ENCODE measurements around the gene RREB1. TPM values are rescaled to one million over a fixed set of nuclear protein-coding genes. Genes with fewer than 3 reads are reported as not detected.

RREB1 gene
- polyA plus RNA-seq, 1 donor from 2014 or later: not detected

DNA sequence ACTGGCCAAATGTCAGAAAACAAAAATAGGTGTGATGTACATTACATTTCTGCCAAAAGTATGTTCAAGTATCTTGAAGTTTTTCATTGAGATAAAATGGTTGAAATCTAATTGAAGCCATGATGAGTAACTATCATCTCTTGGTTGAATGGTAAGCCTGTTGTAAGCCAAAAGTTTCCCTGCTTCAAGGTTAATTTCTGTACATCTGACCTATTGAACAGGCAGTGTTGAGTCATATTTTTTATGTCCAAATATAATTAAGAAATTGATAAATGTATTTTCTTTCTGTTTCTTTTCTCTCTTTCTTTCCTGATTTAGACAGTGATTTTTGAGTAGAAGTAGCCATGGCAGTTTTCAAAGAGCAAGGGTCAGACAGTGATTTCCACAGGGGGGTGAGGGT, 4.4 kb downstream of the RREB1 start:
- Histone ChIP-seq H3K9ac (ENCODE audit: low read length) (no peak overlapping the region), H3K4me3 (ENCODE audit: low read length) (no peak overlapping the region)
- TF ChIP-seq MXI1 (conservative IDR thresholded peaks at IDR 0.05; ENCODE audit: poor library complexity, severe bottlenecking): no peak
- no peak for TF ChIP-seq TAF1 (IDR thresholded peaks at IDR 0.05; ENCODE audit: low read depth)
- TF ChIP-seq SMC3 (conservative IDR thresholded peaks at IDR 0.05; ENCODE audit: poor library complexity): no peak
- TF ChIP-seq EP300 (conservative IDR thresholded peaks at IDR 0.05; ENCODE audit: poor library complexity, severe bottlenecking): no peak
- TF ChIP-seq, protein P1, sequence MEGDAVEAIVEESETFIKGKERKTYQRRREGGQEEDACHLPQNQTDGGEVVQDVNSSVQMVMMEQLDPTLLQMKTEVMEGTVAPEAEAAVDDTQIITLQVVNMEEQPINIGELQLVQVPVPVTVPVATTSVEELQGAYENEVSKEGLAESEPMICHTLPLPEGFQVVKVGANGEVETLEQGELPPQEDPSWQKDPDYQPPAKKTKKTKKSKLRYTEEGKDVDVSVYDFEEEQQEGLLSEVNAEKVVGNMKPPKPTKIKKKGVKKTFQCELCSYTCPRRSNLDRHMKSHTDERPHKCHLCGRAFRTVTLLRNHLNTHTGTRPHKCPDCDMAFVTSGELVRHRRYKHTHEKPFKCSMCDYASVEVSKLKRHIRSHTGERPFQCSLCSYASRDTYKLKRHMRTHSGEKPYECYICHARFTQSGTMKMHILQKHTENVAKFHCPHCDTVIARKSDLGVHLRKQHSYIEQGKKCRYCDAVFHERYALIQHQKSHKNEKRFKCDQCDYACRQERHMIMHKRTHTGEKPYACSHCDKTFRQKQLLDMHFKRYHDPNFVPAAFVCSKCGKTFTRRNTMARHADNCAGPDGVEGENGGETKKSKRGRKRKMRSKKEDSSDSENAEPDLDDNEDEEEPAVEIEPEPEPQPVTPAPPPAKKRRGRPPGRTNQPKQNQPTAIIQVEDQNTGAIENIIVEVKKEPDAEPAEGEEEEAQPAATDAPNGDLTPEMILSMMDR (IDR thresholded peaks at IDR 0.05; ENCODE audit: poor library complexity, severe bottlenecking): no peak
- TF ChIP-seq, protein P2, sequence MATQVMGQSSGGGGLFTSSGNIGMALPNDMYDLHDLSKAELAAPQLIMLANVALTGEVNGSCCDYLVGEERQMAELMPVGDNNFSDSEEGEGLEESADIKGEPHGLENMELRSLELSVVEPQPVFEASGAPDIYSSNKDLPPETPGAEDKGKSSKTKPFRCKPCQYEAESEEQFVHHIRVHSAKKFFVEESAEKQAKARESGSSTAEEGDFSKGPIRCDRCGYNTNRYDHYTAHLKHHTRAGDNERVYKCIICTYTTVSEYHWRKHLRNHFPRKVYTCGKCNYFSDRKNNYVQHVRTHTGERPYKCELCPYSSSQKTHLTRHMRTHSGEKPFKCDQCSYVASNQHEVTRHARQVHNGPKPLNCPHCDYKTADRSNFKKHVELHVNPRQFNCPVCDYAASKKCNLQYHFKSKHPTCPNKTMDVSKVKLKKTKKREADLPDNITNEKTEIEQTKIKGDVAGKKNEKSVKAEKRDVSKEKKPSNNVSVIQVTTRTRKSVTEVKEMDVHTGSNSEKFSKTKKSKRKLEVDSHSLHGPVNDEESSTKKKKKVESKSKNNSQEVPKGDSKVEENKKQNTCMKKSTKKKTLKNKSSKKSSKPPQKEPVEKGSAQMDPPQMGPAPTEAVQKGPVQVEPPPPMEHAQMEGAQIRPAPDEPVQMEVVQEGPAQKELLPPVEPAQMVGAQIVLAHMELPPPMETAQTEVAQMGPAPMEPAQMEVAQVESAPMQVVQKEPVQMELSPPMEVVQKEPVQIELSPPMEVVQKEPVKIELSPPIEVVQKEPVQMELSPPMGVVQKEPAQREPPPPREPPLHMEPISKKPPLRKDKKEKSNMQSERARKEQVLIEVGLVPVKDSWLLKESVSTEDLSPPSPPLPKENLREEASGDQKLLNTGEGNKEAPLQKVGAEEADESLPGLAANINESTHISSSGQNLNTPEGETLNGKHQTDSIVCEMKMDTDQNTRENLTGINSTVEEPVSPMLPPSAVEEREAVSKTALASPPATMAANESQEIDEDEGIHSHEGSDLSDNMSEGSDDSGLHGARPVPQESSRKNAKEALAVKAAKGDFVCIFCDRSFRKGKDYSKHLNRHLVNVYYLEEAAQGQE (IDR thresholded peaks at IDR 0.05; ENCODE audit: borderline replicate concordance): no peak
- no peak for TF ChIP-seq EZH2 (IDR thresholded peaks at IDR 0.05; ENCODE audit: borderline replicate concordance, insufficient read depth, low read length, poor library complexity, severe bottlenecking)

DNA sequence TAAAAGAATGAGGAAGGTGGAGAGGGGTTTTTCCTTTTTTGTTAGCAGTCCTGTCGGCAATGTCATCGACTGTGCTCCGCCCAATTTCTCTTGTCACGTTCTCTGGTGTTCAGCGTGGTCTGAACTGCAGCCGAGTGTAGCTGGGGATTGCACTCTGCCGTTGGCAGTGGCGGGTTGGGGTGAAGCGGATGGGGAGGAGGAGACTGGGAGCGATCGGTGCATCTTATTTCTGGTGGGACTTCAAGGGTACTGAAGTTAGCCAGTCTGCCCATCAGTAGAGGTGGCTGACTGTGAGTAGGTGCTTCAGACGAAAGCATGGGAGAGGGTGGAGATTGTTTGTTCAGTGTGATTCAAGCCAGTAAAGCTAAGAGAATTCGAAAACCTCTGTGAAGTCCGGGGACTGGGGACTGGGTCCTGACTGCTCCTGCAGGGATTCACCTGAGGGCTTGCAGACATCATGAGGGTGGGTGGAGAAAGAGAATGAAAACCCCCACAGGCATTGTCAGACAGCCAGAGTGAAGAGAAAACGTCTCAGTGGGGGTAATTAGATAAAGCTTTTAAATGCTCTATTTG, 5.1 kb downstream of the RREB1 start:
- Histone ChIP-seq H3K4me2 (ENCODE audit: low read length) (no peak overlapping the region), H3K4me3 (ENCODE audit: low read length) (peak overlapping the region; percentile 25), H3K9me2 (ENCODE audit: insufficient read depth, low read length) (no peaks in the 10 kb centered on the region), H3K79me2 (replicated peaks; ENCODE audit: insufficient read depth, low read length) (no peaks in the 10 kb centered on the region), H3F3A (ENCODE audit: insufficient read depth, low read length, poor library complexity, severe bottlenecking) (no peaks in the 10 kb centered on the region), H4K20me1 (ENCODE audit: insufficient read depth) (no peaks in the 10 kb centered on the region), H3K27me3 (ENCODE audit: insufficient read depth, low read depth, low read length) (peaks cover 61% of the 10 kb centered on the region), H3K27ac (ENCODE audit: low read length) (no peak overlapping the region), H2AFZ (ENCODE audit: low read depth, low read length) (no peak overlapping the region), H3K9ac (ENCODE audit: low read length) (no peak overlapping the region), H3K9me3 (ENCODE audit: low read length) (no peaks in the 10 kb centered on the region), H3K36me3 (ENCODE audit: insufficient read depth, low read length) (no peaks in the 10 kb centered on the region)
- TF ChIP-seq SMC3 (conservative IDR thresholded peaks at IDR 0.05; ENCODE audit: poor library complexity) (no peak), POLR2AphosphoS5 (IDR thresholded peaks at IDR 0.05) (no peak), RAD21 (conservative IDR thresholded peaks at IDR 0.05) (no peak), EP300 (conservative IDR thresholded peaks at IDR 0.05; ENCODE audit: poor library complexity, severe bottlenecking) (no peak), EZH2 (IDR thresholded peaks at IDR 0.05; ENCODE audit: borderline replicate concordance, insufficient read depth, low read length, poor library complexity, severe bottlenecking) (no peak), TAF1 (IDR thresholded peaks at IDR 0.05; ENCODE audit: low read depth) (no peak), MXI1 (conservative IDR thresholded peaks at IDR 0.05; ENCODE audit: poor library complexity, severe bottlenecking) (no peak)
- TF ChIP-seq, protein P1 (IDR thresholded peaks at IDR 0.05; ENCODE audit: poor library complexity, severe bottlenecking): no peak
- TF ChIP-seq, protein P2 (IDR thresholded peaks at IDR 0.05; ENCODE audit: borderline replicate concordance): no peak

More for the DNA sequence above, 4.4 kb downstream of the RREB1 start:
- no peak overlapping the region for H2AFZ ChIP-seq (ENCODE audit: low read depth, low read length)
- no peaks in the 10 kb centered on the region for H4K20me1 ChIP-seq (ENCODE audit: insufficient read depth)
- H3K79me2 ChIP-seq (replicated peaks; ENCODE audit: insufficient read depth, low read length): no peaks in the 10 kb centered on the region
- peaks cover 67% of the 10 kb centered on the region for H3K27me3 ChIP-seq (ENCODE audit: insufficient read depth, low read depth, low read length)
- H3F3A ChIP-seq (ENCODE audit: insufficient read depth, low read length, poor library complexity, severe bottlenecking): no peaks in the 10 kb centered on the region
- no peaks in the 10 kb centered on the region for H3K9me3 ChIP-seq (ENCODE audit: low read length)
- no peak overlapping the region for H3K27ac ChIP-seq (ENCODE audit: low read length)
- H3K9me2 ChIP-seq (ENCODE audit: insufficient read depth, low read length): no peaks in the 10 kb centered on the region
- H3K4me2 ChIP-seq (ENCODE audit: low read length): no peak overlapping the region
- no peaks in the 10 kb centered on the region for H3K36me3 ChIP-seq (ENCODE audit: insufficient read depth, low read length)
